SK-N-SH (cell line): ENCODE results near the gene BBX. TPM values are rescaled to one million over a fixed set of nuclear protein-coding genes. Genes with fewer than 3 reads are reported as not detected.

Experiments
- CTCF ChIA-PET: fragments of 300-600, 350-600 bp; formaldehyde crosslinking; extraction: SDS; loops from one replicate; lab custom pipeline; 2021; lab: Yijun Ruan, JAX
- POLR2A ChIA-PET: fragments of 350-600 bp; sonication (Branson Sonifier 250); formaldehyde crosslinking; extraction: SDS; loops from one replicate; lab custom pipeline; 2020; ENCODE audit warnings: antibody characterized with exemption, inconsistent platforms; lab: Yijun Ruan, JAX
- DNase-seq: peaks from one replicate; pipeline ENCODE4 v3.0.0; 2012
- H2AFZ ChIP-seq: fragments of 200-600 bp; sonication (generic); 2 replicates; pipeline ENCODE4 v1.8.1; 2016; ENCODE audit warnings: antibody characterized with exemption, mild to moderate bottlenecking, low read depth
- H3F3A ChIP-seq: fragments of 200-600 bp; sonication (generic); replicated peaks from 2 replicates; pipeline ENCODE3; 2016; ENCODE audit warnings: antibody characterized with exemption, mild to moderate bottlenecking; ENCODE audit not compliant: insufficient read depth
- H3K27ac ChIP-seq, 2 experiments: fragments of 200-500 bp in 1 of 2; fragments of 200-600 bp in 1 of 2; sonication (Bioruptor generic) in 1 of 2; sonication (generic), shearing (Covaris generic) in 1 of 2; 2 replicates each; pipeline versions ENCODE4 v1.5.1 to v1.6.1; 2014 to 2016; ENCODE audit warnings: low read depth in 2 of 2, inconsistent platforms in 1 of 2, low read length in 1 of 2, mild to moderate bottlenecking in 1 of 2, mixed read lengths in 1 of 2
- H3K27me3 ChIP-seq: fragments of 200-600 bp; sonication (generic), shearing (Covaris generic); 2 replicates; pipeline ENCODE4 v1.6.1; 2016; ENCODE audit warnings: mixed run types; ENCODE audit not compliant: insufficient read depth
- H3K36me3 ChIP-seq, 2 experiments: fragments of 200-500 bp in 1 of 2; fragments of 200-600 bp in 1 of 2; sonication (Bioruptor generic) in 1 of 2; sonication (generic) in 1 of 2; replicated peaks in 1 of 2; 2 replicates each; pipeline versions ENCODE3 to v1.5.1; 2014 to 2016; ENCODE audit warnings: low read length in 1 of 2, mild to moderate bottlenecking in 1 of 2; ENCODE audit not compliant: insufficient read depth in 2 of 2, control insufficient read depth in 1 of 2
- H3K4me1 ChIP-seq, 2 experiments: fragments of 200-500 bp in 1 of 2; fragments of 200-600 bp in 1 of 2; sonication (Bioruptor generic) in 1 of 2; sonication (generic), shearing (Covaris generic) in 1 of 2; 2 replicates each; pipeline versions ENCODE4 v1.5.1 to v1.6.1; 2014 to 2016; ENCODE audit warnings: low read depth in 1 of 2, low read length in 1 of 2, mixed run types in 1 of 2; ENCODE audit not compliant: insufficient read depth in 2 of 2, control insufficient read depth in 1 of 2
- H3K4me2 ChIP-seq: fragments of 200-600 bp; sonication (generic), shearing (Covaris generic); 2 replicates; pipeline ENCODE4 v1.6.1; 2017; ENCODE audit warnings: mixed run types
- H3K4me3 ChIP-seq, 2 experiments: fragments of 200-500 bp in 1 of 2; fragments of 200-600 bp in 1 of 2; sonication (Bioruptor generic) in 1 of 2; sonication (generic), shearing (Covaris generic) in 1 of 2; 2 replicates each; pipeline versions ENCODE4 v1.5.1 to v1.8.1; 2014 to 2016; ENCODE audit warnings: low read depth in 2 of 2, inconsistent platforms in 1 of 2, low read length in 1 of 2, mild to moderate bottlenecking in 1 of 2, mixed read lengths in 1 of 2, moderate library complexity in 1 of 2
- H3K79me2 ChIP-seq: fragments of 200-600 bp; sonication (generic); 2 replicates; pipeline ENCODE4 v1.8.1; 2017; ENCODE audit warnings: mild to moderate bottlenecking; ENCODE audit not compliant: insufficient read depth
- H3K9ac ChIP-seq: fragments of 200-600 bp; sonication (generic); 2 replicates; pipeline ENCODE4 v1.6.1; 2017; ENCODE audit warnings: mixed run types
- H3K9me2 ChIP-seq: fragments of 200-600 bp; sonication (generic); 2 replicates; pipeline ENCODE4 v1.6.1; 2017; ENCODE audit warnings: mixed run types
- H3K9me3 ChIP-seq: fragments of 200-600 bp; sonication (generic); 2 replicates; pipeline ENCODE4 v1.6.1; 2017; ENCODE audit warnings: mixed run types, mild to moderate bottlenecking, moderate library complexity
- H4K20me1 ChIP-seq: fragments of 200-600 bp; sonication (generic); 2 replicates; pipeline ENCODE4 v1.6.1; 2017; ENCODE audit warnings: mild to moderate bottlenecking, mixed run types; ENCODE audit not compliant: insufficient read depth
- CTCF ChIP-seq: fragments of 200-600 bp; sonication (generic); IDR thresholded peaks from 2 replicates; pipeline ENCODE4 v1.6.1; 2017; ENCODE audit warnings: antibody characterized with exemption, mild to moderate bottlenecking, moderate library complexity
- ELF1 ChIP-seq: IDR thresholded peaks from 2 replicates; pipeline ENCODE4 v1.4.0; 2012
- FOXJ3 ChIP-seq: sonication (generic); formaldehyde crosslinking; IDR thresholded peaks from 2 replicates; pipeline ENCODE4 v1.5.1; 2020; ENCODE audit warnings: mild to moderate bottlenecking, missing genetic modification reagents
- FOXM1 ChIP-seq: IDR thresholded peaks from 2 replicates; pipeline ENCODE4 v1.4.0; 2012; ENCODE audit warnings: low read depth, mild to moderate bottlenecking
- GABPA ChIP-seq: IDR thresholded peaks from 2 replicates; pipeline ENCODE4 v1.4.0; 2012; ENCODE audit warnings: low read depth, mild to moderate bottlenecking
- GATA2 ChIP-seq: sonication (generic); formaldehyde crosslinking; IDR thresholded peaks from 2 replicates; pipeline ENCODE4 v1.5.0; 2020; ENCODE audit warnings: mild to moderate bottlenecking, missing genetic modification reagents
- IRF3 ChIP-seq: fragments of 150-350 bp; IDR thresholded peaks from 2 replicates; pipeline ENCODE4 v1.6.1; 2016; ENCODE audit warnings: mild to moderate bottlenecking, low read depth, low read length
- JUND ChIP-seq: IDR thresholded peaks from 2 replicates; pipeline ENCODE4 v1.4.0; 2012
- MXI1 ChIP-seq: IDR thresholded peaks from 2 replicates; pipeline ENCODE4 v1.6.1; 2012; ENCODE audit warnings: mild to moderate bottlenecking, low read depth, low read length, improper control_type of control experiment
- PBX3 ChIP-seq: IDR thresholded peaks from 2 replicates; pipeline ENCODE4; 2012
- RCOR1 ChIP-seq: fragments of 150-350 bp; IDR thresholded peaks from 2 replicates; pipeline ENCODE4 v1.6.1; 2017; ENCODE audit warnings: antibody characterized with exemption, low read length
- RFX5 ChIP-seq: IDR thresholded peaks from 2 replicates; pipeline ENCODE4 v1.6.1; 2012; ENCODE audit warnings: mild to moderate bottlenecking, improper control_type of control experiment, low read length
- RXRA ChIP-seq: IDR thresholded peaks from 2 replicates; pipeline ENCODE4 v1.4.0; 2012; ENCODE audit warnings: low read depth, mild to moderate bottlenecking, borderline replicate concordance
- SIN3A ChIP-seq: IDR thresholded peaks from 2 replicates; pipeline ENCODE4 v1.6.1; 2012; ENCODE audit warnings: low read depth, mild to moderate bottlenecking, low read length, moderate library complexity, borderline replicate concordance
- TAF1 ChIP-seq: IDR thresholded peaks from 2 replicates; pipeline ENCODE4 v1.6.1; 2012; ENCODE audit warnings: low read depth, mild to moderate bottlenecking, low read length, moderate library complexity, borderline replicate concordance
- TCF12 ChIP-seq: IDR thresholded peaks from 2 replicates; pipeline ENCODE4 v1.4.0; 2012
- TEAD4 ChIP-seq: IDR thresholded peaks from 2 replicates; pipeline ENCODE4 v1.4.0; 2012; ENCODE audit warnings: mild to moderate bottlenecking, borderline replicate concordance; ENCODE audit not compliant: insufficient read depth
- USF2 ChIP-seq: fragments of 150-350 bp; IDR thresholded peaks from 2 replicates; pipeline ENCODE4 v1.6.1; 2017; ENCODE audit warnings: antibody characterized with exemption, low read length, low read depth, borderline replicate concordance
- WGBS: methylation state at CpG from one replicate; pipeline ENCODE4 v1.1.6; 2017; ENCODE audit warnings: low lambda C conversion rate; 5-methylcytosine and 5-hydroxymethylcytosine counted together
- polyA plus RNA-seq, 3 experiments: library from polyadenylated mRNA; depleted of rRNA; stranded (reverse); fragments of >200 nt; gene quantifications; 2 replicates each; pipeline ENCODE4 v1.2.3, GENCODE V29; 2012
- TF ChIP-seq, protein P1 (sequence below): IDR thresholded peaks from 2 replicates; pipeline ENCODE4 v1.6.1; 2012; ENCODE audit warnings: mild to moderate bottlenecking, low read depth, low read length, moderate library complexity

BBX gene
- polyA plus RNA-seq, 1 of the 3 experiments (the other 2 are of a cell fraction) = 14.2 TPM

GRCh38 chr3:107488942-107489341 is 33.8 kb upstream of the BBX start:
- no peak for TF ChIP-seq IRF3
- TF ChIP-seq GABPA = no peak
- TF ChIP-seq JUND = no peak
- no peak for TF ChIP-seq ELF1
- Histone ChIP-seq H2AFZ (no peak overlapping the region), H4K20me1 (no peaks in the 10 kb centered on the region), H3K27ac (no peak overlapping the region), H3K4me1 (peaks cover 0 to 4% of the 10 kb centered on the region in 2 experiments; a peak in 1 of 4 replicates), H3K9ac (no peak overlapping the region), H3K79me2 (no peaks in the 10 kb centered on the region), H3F3A (no peaks in the 10 kb centered on the region), H3K27me3 (no peaks in the 10 kb centered on the region), H3K9me3 (no peaks in the 10 kb centered on the region), H3K4me3 (no peak overlapping the region), H3K9me2 (no peaks in the 10 kb centered on the region), H3K36me3 (no peaks in the 10 kb centered on the region), H3K4me2 (no peak overlapping the region)
- DNase-seq = no peak
- CTCF ChIA-PET = no interaction called here
- 83% methylated on average over 4 of the region's 4 CpGs for WGBS
- POLR2A ChIA-PET = no interaction called here

DNA sequence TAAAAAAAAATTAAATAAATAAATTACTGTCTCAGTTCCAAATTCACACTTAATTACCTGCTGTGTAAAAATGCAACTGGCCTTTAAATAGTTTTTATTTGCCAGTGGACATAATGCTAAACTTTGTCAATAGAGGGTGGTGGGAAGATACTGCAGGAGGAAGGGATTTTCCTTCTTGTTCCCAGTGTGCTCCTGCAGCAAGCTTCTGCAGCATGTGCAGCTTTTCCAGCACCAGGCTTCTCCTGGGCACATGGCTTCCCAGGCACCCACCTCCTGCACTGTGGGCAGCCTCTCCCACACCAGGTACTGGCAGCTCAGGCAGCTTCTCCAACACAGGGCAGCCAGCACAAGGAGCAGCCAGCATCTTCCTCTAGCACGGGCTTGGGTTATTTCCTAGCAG is 29.6 kb upstream of the BBX start:
- ChIA-PET CTCF (interaction anchor here (0.6 to 1.6 kb wide), 2 partner anchors 35 to 239 kb away, joined by 3 to 4 read pairs; no protein-coding TSS in a partner anchor), POLR2A (interaction anchor here (0.6 kb wide), 1 partner anchor 62 kb away, joined by 3 read pairs; no protein-coding TSS in a partner anchor)
- no peak for DNase-seq
- no peaks in the 10 kb centered on the region for H3K9me3 ChIP-seq
- no peaks in the 10 kb centered on the region for H3K79me2 ChIP-seq
- 86% methylated on average over 1 of the region's 1 CpG for WGBS
- H3K4me1 ChIP-seq = peaks cover 0 to 4% of the 10 kb centered on the region in 2 experiments; a peak in 1 of 4 replicates
- H4K20me1 ChIP-seq = no peaks in the 10 kb centered on the region
- no peak overlapping the region for H2AFZ ChIP-seq
- no peak overlapping the region for H3K4me2 ChIP-seq
- no peak overlapping the region for H3K27ac ChIP-seq
- H3K36me3 ChIP-seq = no peaks in the 10 kb centered on the region
- peaks cover 4% of the 10 kb centered on the region for H3F3A ChIP-seq
- H3K9ac ChIP-seq = no peak overlapping the region
- TF ChIP-seq RCOR1 = no peak
- no peak for TF ChIP-seq SIN3A
- no peak for TF ChIP-seq TAF1
- TF ChIP-seq FOXJ3 (CRISPR knock-in tag) = no peak
- TF ChIP-seq USF2 = no peak
- no peak for TF ChIP-seq MXI1
- TF ChIP-seq RFX5 = no peak
- TF ChIP-seq TCF12 = no peak
- TF ChIP-seq, protein P1, sequence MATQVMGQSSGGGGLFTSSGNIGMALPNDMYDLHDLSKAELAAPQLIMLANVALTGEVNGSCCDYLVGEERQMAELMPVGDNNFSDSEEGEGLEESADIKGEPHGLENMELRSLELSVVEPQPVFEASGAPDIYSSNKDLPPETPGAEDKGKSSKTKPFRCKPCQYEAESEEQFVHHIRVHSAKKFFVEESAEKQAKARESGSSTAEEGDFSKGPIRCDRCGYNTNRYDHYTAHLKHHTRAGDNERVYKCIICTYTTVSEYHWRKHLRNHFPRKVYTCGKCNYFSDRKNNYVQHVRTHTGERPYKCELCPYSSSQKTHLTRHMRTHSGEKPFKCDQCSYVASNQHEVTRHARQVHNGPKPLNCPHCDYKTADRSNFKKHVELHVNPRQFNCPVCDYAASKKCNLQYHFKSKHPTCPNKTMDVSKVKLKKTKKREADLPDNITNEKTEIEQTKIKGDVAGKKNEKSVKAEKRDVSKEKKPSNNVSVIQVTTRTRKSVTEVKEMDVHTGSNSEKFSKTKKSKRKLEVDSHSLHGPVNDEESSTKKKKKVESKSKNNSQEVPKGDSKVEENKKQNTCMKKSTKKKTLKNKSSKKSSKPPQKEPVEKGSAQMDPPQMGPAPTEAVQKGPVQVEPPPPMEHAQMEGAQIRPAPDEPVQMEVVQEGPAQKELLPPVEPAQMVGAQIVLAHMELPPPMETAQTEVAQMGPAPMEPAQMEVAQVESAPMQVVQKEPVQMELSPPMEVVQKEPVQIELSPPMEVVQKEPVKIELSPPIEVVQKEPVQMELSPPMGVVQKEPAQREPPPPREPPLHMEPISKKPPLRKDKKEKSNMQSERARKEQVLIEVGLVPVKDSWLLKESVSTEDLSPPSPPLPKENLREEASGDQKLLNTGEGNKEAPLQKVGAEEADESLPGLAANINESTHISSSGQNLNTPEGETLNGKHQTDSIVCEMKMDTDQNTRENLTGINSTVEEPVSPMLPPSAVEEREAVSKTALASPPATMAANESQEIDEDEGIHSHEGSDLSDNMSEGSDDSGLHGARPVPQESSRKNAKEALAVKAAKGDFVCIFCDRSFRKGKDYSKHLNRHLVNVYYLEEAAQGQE = no peak
- TF ChIP-seq CTCF = no peak
- no peak for TF ChIP-seq GATA2 (CRISPR knock-in tag)
- no peak for TF ChIP-seq RXRA
- no peak for TF ChIP-seq TEAD4
- no peak for TF ChIP-seq PBX3
- no peak for TF ChIP-seq FOXM1
- no peak for TF ChIP-seq IRF3
- no peak for TF ChIP-seq GABPA
- H3K4me3 ChIP-seq = no peak overlapping the region
- no peaks in the 10 kb centered on the region for H3K9me2 ChIP-seq
- H3K27me3 ChIP-seq = no peaks in the 10 kb centered on the region
